GM18868 (cell line): ENCODE results near the gene CDK14.
"Not testable (repeated sequence)": the region's sequence is repeated elsewhere in the genome, so short reads cannot be mapped to it uniquely, and the experiment has no call there.

ENCODE experiments used
- ATAC-seq: cut with Tn5 transposase; IDR thresholded peaks from one replicate; pipeline ENCODE4 v1.9.1; 2021; ENCODE audit warnings: mild to moderate bottlenecking, moderate library complexity; ENCODE audit not compliant: unreplicated experiment

The CDK14 gene

DNA sequence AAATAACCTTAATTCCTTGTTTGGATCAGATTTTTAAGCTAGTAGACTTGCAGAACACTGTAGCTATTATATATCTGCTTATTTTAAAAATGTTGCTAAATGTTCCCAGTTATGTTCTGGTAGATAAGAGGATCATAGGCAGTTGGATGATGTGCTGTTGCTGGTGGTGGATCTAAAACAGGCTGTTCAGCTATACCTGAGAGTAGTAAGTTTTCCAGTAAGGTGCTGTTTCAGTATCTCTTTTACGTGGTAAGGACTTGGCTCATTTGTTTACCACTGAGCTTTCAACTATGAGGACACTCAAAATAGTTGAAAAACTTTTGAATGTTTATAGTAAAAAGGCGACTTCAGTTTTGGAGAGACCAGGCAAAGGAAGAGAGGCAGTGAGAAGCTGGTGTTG lies 180.9 kb downstream of the CDK14 start:
- peak; percentile 86 for ATAC-seq

DNA sequence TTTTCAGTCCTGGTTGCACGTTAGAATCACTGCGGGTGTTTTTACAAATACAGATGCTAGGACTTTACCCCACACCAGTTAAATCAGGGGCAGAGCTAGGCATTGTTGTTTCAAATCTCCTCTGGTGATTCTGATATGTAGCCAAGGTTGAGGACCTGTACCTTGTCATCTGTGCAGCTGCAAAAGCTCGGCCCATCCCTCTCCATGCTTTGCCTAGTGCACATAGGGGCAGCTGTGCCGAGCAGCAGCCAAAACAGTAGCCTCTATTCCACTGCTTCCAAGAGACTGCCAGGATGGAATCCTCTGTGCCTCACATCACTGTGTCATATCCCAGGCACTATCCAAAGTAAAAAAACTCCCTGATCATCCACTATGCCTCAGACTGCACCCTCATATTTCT lies 181.3 kb downstream of the CDK14 start:
- ATAC-seq: peak; percentile 42

- no peak for ATAC-seq
These were observed 181.8 kb downstream of the CDK14 start for GRCh38 chr7:90777886-90778285.

GRCh38 chr7:90788052-90788451 lies 191.9 kb downstream of the CDK14 start:
- no peak for ATAC-seq

GRCh38 chr7:90789736-90790306 lies 193.7 kb downstream of the CDK14 start:
- ATAC-seq: no peak

GRCh38 chr7:90791596-90791995 lies 195.5 kb downstream of the CDK14 start:
- ATAC-seq: no peak

GRCh38 chr7:90792301-90792700 lies 196.2 kb downstream of the CDK14 start:
- no peak for ATAC-seq

GRCh38 chr7:90794234-90794633 lies 198.1 kb downstream of the CDK14 start:
- not testable (repeated sequence) for ATAC-seq

- ATAC-seq: no peak
These were observed 201.5 kb downstream of the CDK14 start for GRCh38 chr7:90797596-90797995.

GRCh38 chr7:90804370-90804769 lies 208.2 kb downstream of the CDK14 start:
- ATAC-seq: no peak

DNA sequence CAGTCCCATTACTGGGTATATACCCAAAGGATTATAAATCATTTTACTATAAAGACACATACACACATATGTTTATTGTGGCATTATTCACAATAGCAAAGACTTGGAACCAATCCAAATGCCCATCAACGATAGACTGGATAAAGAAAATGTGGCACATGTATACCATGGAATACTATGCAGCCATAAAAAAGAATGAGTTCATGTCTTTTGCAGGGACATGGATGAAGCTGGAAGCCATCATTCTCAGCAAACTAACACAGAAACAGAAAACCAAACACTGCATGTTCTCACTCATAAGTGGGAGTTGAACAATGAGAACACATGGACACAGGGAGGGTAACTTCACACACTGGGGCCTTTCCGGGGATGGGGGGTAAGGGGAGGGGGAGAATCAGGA lies 219.4 kb downstream of the CDK14 start:
- not testable (repeated sequence) for ATAC-seq

DNA sequence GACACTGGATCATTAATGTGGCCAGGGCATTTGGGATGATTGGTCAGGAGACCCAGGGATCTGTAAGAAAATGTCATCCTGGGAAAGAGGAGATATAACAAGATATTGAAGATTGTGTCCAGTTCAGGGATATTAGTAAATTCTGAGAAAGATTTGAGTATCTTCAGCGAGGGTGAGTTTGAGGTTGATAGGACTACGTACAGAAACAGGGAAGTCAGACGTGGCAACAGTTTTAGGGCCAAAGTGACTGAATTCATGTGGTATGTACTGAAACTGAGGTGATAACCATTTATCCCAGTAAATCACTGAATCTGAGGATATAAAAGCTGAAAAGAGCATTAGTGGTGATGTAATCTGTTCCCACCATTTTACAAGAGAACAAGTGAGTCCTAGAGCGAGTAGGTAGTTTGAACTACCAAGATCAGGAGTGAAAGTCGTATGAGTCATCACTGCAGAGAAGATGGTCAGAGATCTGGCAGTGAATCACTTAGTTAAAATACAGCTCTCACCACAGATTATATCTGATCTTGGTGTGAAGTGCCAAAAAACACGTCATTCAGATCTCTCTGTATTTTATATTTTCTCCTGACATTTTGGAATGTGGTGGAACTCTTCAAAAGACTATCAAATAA lies 220.5 kb downstream of the CDK14 start:
- peak; percentile 100 for ATAC-seq

DNA sequence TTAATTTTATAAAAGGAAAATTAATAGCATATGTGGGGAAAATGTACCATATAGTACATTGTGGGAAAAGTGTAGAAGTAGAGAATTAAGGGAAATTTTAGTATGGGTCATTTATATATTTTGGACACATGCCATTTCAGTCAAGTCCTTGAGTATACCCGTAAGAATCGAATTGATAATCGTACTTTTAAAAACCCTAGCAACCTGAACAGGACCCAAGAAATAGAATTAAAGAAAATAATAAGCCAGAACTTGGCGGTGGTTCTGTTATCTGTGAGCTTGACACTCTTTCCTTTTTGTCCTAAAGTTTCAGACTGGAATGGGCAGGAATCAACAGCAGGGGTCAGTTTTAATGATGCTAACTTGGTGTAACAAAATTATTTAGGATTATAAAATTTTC lies 221.0 kb downstream of the CDK14 start:
- ATAC-seq: no peak

DNA sequence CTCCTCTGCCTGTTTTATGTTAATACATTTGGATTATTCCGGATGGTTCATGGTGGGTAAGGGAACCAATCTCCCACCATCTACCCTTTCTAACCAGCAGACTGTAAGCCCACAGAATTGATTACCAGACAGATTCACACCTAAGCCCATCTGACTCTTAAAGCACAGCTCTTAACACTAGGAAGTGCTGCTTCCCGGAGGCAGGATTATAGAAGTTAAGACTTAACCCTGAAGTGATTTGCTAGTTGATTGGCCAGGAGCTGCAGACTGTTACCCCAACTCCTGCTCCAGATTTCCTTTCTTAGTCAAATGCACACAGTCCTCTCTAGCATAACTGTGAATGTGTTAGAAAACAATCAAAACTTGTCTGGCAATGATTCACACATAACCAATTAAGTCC lies 221.7 kb downstream of the CDK14 start:
- no peak for ATAC-seq

GRCh38 chr7:90818341-90818740 lies 222.2 kb downstream of the CDK14 start:
- ATAC-seq: no peak

GRCh38 chr7:90821961-90822620 lies 226.0 kb downstream of the CDK14 start:
- ATAC-seq: no peak

DNA sequence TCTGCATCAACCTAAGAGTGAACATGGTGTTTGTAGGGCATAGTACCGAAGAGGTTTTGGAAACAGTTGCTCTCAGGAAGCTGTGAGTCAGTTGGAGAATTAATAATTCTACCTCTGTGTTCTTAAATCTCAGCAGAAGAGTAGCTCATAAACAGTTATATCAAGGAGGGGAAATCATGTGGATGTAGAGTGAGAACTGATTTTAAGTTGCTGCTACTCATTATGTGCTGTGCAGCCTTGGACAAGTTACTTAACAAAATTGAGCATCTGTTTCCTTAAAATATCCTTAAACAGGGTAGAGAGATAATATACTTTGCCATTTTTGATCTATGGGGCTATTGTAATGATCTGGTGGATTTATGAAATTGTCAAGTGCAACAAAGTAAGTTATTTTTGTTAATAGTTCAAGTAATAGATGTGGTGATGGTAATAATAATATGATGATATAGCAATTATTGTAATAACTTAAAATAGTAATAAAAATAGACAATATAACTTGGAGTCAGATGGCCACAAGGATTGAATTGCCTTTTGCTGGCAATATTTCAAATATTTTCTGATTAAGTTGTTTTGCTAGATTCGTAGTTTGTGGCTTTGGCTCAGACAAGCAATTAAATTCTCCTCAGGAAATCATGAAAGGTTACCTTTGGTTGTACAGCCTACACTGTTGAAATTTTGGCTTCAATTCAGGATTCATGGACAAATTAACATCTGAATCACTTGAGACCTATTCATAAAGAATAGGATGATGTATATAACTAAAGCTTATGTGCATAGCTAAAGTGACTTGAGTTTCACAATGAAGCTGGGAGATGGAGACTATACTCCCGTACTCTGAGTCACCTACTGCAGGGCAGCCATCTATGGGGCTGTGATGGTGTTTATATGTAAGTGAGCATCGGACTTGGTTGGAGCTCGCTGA lies 228.5 kb downstream of the CDK14 start:
- no peak for ATAC-seq

GRCh38 chr7:90825779-90826178 lies 229.7 kb downstream of the CDK14 start:
- ATAC-seq: no peak

- ATAC-seq: no peak
These were observed 232.5 kb downstream of the CDK14 start for GRCh38 chr7:90828601-90829000.

DNA sequence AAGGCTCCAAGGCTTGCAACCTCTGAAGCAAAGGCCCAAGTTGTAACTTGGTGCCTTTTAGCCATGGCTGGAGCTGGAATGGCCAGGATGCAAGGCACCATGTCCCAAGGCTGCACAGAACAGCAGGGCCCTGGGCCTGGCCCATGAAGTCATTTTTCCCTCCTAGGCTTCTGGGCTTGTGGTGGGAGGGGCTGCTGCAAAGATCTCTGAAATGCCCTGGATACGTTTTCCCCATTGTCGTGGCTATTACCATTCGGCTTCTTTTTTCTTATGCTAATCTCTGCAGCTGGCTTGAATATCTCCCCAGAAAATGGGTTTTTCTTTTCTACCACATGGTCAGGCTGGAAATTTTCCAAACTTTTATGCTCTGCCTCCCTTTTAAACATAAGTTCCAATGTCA lies 234.2 kb downstream of the CDK14 start:
- no peak for ATAC-seq

- ATAC-seq: no peak
These were observed 236.6 kb downstream of the CDK14 start for GRCh38 chr7:90832726-90833125.
